SK-N-SH (cell line): ENCODE data around the gene PRDM15.

Source experiments
- CTCF ChIP-seq: fragments of 200-600 bp; sonication (generic); IDR thresholded peaks from 2 replicates; pipeline ENCODE4 v1.6.1; 2017; ENCODE audit warnings: antibody characterized with exemption, mild to moderate bottlenecking, moderate library complexity
- FOXJ3 ChIP-seq: sonication (generic); formaldehyde crosslinking; IDR thresholded peaks from 2 replicates; pipeline ENCODE4 v1.5.1; 2020; ENCODE audit warnings: mild to moderate bottlenecking, missing genetic modification reagents
- POLR2AphosphoS5 ChIP-seq: IDR thresholded peaks from 2 replicates; pipeline ENCODE4 v1.6.1; 2012; ENCODE audit warnings: low read depth, low read length
- REST ChIP-seq: IDR thresholded peaks from 2 replicates; pipeline ENCODE4 v1.6.1; 2012; ENCODE audit warnings: mild to moderate bottlenecking, low read depth, low read length, moderate library complexity
- SIN3A ChIP-seq: IDR thresholded peaks from 2 replicates; pipeline ENCODE4 v1.6.1; 2012; ENCODE audit warnings: low read depth, mild to moderate bottlenecking, low read length, moderate library complexity, borderline replicate concordance
- SMC3 ChIP-seq: IDR thresholded peaks from 2 replicates; pipeline ENCODE4 v1.6.1; 2012; ENCODE audit warnings: low read depth, low read length, improper control_type of control experiment
- ZBTB33 ChIP-seq: IDR thresholded peaks from 2 replicates; pipeline ENCODE4 v1.4.0; 2012; ENCODE audit warnings: low read depth, borderline replicate concordance

- TF ChIP-seq CTCF (no peak), POLR2AphosphoS5 (no peak), SIN3A (no peak), REST (no peak), FOXJ3 (CRISPR knock-in tag) (no peak), SMC3 (no peak), ZBTB33 (no peak)
These were observed 11.0 kb downstream of the PRDM15 start for GRCh38 chr21:41868062-41868710.
